ENCODE measurements around the gene APMAP.

The APMAP gene

GRCh38 chr20:24969186-24970029, 23.1 kb downstream of the APMAP start:
- no peak for DNase-seq (ENCODE audit: low read depth in 2 of 2, low spot score in 1 of 2)

GRCh38 chr20:24968278-24968800, 24.2 kb downstream of the APMAP start:
- no peak for DNase-seq (ENCODE audit: low read depth in 2 of 2, low spot score in 1 of 2)

GRCh38 chr20:24966317-24967012, 26.1 kb downstream of the APMAP start:
- no peak for DNase-seq (ENCODE audit: low read depth in 2 of 2, low spot score in 1 of 2)

- no peak for DNase-seq (ENCODE audit: low read depth in 2 of 2, low spot score in 1 of 2)
These were observed 27.3 kb downstream of the APMAP start for GRCh38 chr20:24965065-24965919.

GRCh38 chr20:24964506-24964840, 28.1 kb downstream of the APMAP start:
- DNase-seq (ENCODE audit: low read depth in 2 of 2, low spot score in 1 of 2), result no peak

GRCh38 chr20:24963672-24964505, 28.7 kb downstream of the APMAP start:
- no peak for DNase-seq (ENCODE audit: low read depth in 2 of 2, low spot score in 1 of 2)

GRCh38 chr20:24962510-24962909, 30.0 kb downstream of the APMAP start:
- no peak for DNase-seq (ENCODE audit: low read depth in 2 of 2, low spot score in 1 of 2)

GRCh38 chr20:24962182-24962492, 30.4 kb downstream of the APMAP start:
- DNase-seq (ENCODE audit: low read depth in 2 of 2, low spot score in 1 of 2), result no peak

- no peak for DNase-seq (ENCODE audit: low read depth in 2 of 2, low spot score in 1 of 2)
These were observed 31.0 kb downstream of the APMAP start for GRCh38 chr20:24961384-24962181.

GRCh38 chr20:24960861-24961260, 31.7 kb downstream of the APMAP start:
- no peak for DNase-seq (ENCODE audit: low read depth in 2 of 2, low spot score in 1 of 2)

- DNase-seq (ENCODE audit: low read depth in 2 of 2, low spot score in 1 of 2), result no peak
These were observed 32.2 kb downstream of the APMAP start for GRCh38 chr20:24960302-24960801.

- no peak for DNase-seq (ENCODE audit: low read depth in 2 of 2, low spot score in 1 of 2)
These were observed 32.8 kb downstream of the APMAP start for GRCh38 chr20:24959591-24960301.

GRCh38 chr20:24958506-24959385, 33.8 kb downstream of the APMAP start:
- no peak for DNase-seq (ENCODE audit: low read depth in 2 of 2, low spot score in 1 of 2)

GRCh38 chr20:24957326-24958016, 35.1 kb downstream of the APMAP start:
- no peak for DNase-seq (ENCODE audit: low read depth in 2 of 2, low spot score in 1 of 2)

- no peak for DNase-seq (ENCODE audit: low read depth in 2 of 2, low spot score in 1 of 2)
These were observed 36.3 kb downstream of the APMAP start for GRCh38 chr20:24956001-24956841.

- DNase-seq (ENCODE audit: low read depth in 2 of 2, low spot score in 1 of 2), result no peak
These were observed 37.5 kb downstream of the APMAP start for GRCh38 chr20:24955045-24955444.

GRCh38 chr20:24954566-24954965, 38.0 kb downstream of the APMAP start:
- DNase-seq (ENCODE audit: low read depth in 2 of 2, low spot score in 1 of 2), result no peak
